ENCODE results near the gene KCNIP4. TPM values are rescaled to one million over a fixed set of nuclear protein-coding genes. Genes with fewer than 3 reads are reported as not detected.

Gene KCNIP4
- total RNA-seq, 1 donor from 2014 or later, result 0.39 TPM

DNA sequence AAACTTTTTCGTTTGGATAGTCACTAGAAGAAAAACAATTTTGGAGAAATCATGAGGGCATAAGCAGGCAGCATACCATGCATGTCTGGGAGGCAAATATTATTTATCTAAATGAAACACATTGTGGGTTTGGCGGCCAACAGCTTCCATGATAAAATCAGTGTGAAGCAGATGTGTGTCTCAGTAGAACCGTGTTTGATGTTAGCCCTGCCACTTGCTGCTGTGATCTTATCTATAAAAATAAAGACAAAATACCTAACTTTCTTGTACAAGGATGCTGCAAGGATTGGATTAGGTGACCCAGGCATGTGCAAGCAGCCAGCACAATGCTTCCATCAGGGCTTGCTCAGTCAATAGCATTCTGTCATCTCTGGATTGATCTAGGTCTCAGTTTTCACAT, 906.9 kb downstream of the KCNIP4 start:
- Histone ChIP-seq H3K4me1 (no peaks in the 10 kb centered on the region), H3K27me3 (no peaks in the 10 kb centered on the region), H2AFZ (replicated peaks) (no peak overlapping the region), H3K4me2 (no peak overlapping the region), H3K9ac (no peak overlapping the region), H3K4me3 (no peak overlapping the region), H3K36me3 (no peaks in the 10 kb centered on the region), H4K20me1 (ENCODE audit: low read depth) (no peaks in the 10 kb centered on the region), H3K79me2 (ENCODE audit: low read depth) (no peaks in the 10 kb centered on the region), H3K9me3 (ENCODE audit: low read depth) (no peaks in the 10 kb centered on the region), H3K27ac (no peak overlapping the region), H3F3A (ENCODE audit: low read depth) (no peaks in the 10 kb centered on the region)
- TF ChIP-seq EZH2phosphoT487 (IDR thresholded peaks at IDR 0.05) (no peak), EZH2 (IDR thresholded peaks at IDR 0.05) (no peak)
- TF ChIP-seq, protein P1, sequence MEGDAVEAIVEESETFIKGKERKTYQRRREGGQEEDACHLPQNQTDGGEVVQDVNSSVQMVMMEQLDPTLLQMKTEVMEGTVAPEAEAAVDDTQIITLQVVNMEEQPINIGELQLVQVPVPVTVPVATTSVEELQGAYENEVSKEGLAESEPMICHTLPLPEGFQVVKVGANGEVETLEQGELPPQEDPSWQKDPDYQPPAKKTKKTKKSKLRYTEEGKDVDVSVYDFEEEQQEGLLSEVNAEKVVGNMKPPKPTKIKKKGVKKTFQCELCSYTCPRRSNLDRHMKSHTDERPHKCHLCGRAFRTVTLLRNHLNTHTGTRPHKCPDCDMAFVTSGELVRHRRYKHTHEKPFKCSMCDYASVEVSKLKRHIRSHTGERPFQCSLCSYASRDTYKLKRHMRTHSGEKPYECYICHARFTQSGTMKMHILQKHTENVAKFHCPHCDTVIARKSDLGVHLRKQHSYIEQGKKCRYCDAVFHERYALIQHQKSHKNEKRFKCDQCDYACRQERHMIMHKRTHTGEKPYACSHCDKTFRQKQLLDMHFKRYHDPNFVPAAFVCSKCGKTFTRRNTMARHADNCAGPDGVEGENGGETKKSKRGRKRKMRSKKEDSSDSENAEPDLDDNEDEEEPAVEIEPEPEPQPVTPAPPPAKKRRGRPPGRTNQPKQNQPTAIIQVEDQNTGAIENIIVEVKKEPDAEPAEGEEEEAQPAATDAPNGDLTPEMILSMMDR (IDR thresholded peaks at IDR 0.05), result no peak
- H3K4me3 Mint-ChIP-seq, result no peak overlapping the region
- peaks cover 2% of the 10 kb centered on the region for H3K27me3 Mint-ChIP-seq (ENCODE audit: insufficient read depth, low read depth)
- H3K9me3 Mint-ChIP-seq, result no peaks in the 10 kb centered on the region
- H3K4me1 Mint-ChIP-seq, result no peaks in the 10 kb centered on the region
- H3K27ac Mint-ChIP-seq, result no peak overlapping the region
- no peak for DNase-seq (ENCODE audit: low spot score)
- H3K36me3 Mint-ChIP-seq, result no peaks in the 10 kb centered on the region

DNA sequence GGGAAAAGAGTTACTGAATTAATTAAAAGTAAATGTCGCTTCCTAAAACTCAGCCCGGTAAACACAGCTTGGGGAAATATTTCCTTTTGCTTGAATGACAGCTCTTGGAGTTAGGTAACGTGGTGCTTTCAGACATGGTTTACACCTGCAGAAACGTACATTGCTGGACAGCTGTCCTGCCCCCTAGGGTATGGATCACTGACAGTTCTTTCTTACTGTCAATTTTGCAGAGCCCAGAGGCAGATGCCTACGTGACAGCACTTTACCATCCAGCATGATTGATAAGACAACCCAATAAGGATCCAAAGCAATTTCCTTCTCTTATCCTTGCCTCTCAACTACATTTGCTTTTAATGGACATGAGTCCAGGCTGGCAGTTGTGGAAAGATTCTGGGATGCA, 913.8 kb downstream of the KCNIP4 start:
- Histone ChIP-seq H4K20me1 (ENCODE audit: low read depth) (no peaks in the 10 kb centered on the region), H3K4me2 (no peak overlapping the region), H3K36me3 (no peaks in the 10 kb centered on the region), H3F3A (ENCODE audit: low read depth) (no peaks in the 10 kb centered on the region), H3K9me3 (ENCODE audit: low read depth) (no peaks in the 10 kb centered on the region), H3K27ac (no peak overlapping the region), H3K9ac (no peak overlapping the region), H3K79me2 (ENCODE audit: low read depth) (no peaks in the 10 kb centered on the region), H3K4me3 (no peak overlapping the region), H2AFZ (replicated peaks) (no peak overlapping the region), H3K4me1 (no peaks in the 10 kb centered on the region), H3K27me3 (no peaks in the 10 kb centered on the region)
- Mint-ChIP-seq H3K36me3 (no peaks in the 10 kb centered on the region), H3K4me1 (no peaks in the 10 kb centered on the region), H3K4me3 (no peak overlapping the region), H3K27ac (no peak overlapping the region), H3K9me3 (no peaks in the 10 kb centered on the region), H3K27me3 (ENCODE audit: insufficient read depth, low read depth) (peaks cover 5% of the 10 kb centered on the region)
- TF ChIP-seq, protein P1 (IDR thresholded peaks at IDR 0.05), result no peak
- TF ChIP-seq EZH2 (IDR thresholded peaks at IDR 0.05) (no peak), EZH2phosphoT487 (IDR thresholded peaks at IDR 0.05) (no peak)
- DNase-seq (ENCODE audit: low spot score), result no peak

DNA sequence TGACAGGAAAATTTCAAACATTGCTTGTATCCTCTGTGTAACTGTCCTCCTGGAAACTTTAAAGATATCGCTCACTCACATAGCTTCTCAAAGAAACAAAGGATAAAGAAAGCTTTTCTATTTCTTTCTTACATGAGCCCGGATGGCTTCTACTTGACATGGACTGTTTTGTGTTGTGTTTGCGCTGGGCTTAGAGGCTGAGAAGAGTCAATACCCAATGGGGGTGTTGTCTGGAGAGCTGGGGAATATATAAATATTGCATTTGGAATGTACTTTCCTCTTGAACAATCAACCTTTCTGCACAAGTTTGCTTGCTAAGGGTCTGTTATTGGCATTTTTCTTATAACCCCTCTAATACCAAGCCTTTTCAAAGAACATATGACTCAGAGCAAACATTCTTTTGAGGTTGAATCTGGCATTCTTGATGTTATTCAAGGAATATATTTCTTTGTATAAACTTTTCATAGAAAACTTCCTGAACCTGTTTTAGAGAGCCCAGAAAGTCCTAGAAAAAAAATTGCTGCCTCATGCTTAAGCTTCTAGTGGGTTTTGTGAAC, 916.4 kb downstream of the KCNIP4 start:
- no peaks in the 10 kb centered on the region for H3K36me3 ChIP-seq
- H3K4me3 Mint-ChIP-seq, result no peak overlapping the region
- no peak overlapping the region for H3K4me3 ChIP-seq
- no peak for DNase-seq (ENCODE audit: low spot score)
- no peaks in the 10 kb centered on the region for H3K27me3 ChIP-seq
- H3K27ac Mint-ChIP-seq, result no peak overlapping the region
- H3K4me1 Mint-ChIP-seq, result no peaks in the 10 kb centered on the region
- H3K4me1 ChIP-seq, result no peaks in the 10 kb centered on the region
- H3K9ac ChIP-seq, result no peak overlapping the region
- no peaks in the 10 kb centered on the region for H3F3A ChIP-seq (ENCODE audit: low read depth)
- no peaks in the 10 kb centered on the region for H3K9me3 ChIP-seq (ENCODE audit: low read depth)
- peaks cover 3% of the 10 kb centered on the region for H3K27me3 Mint-ChIP-seq (ENCODE audit: insufficient read depth, low read depth)
- H3K4me2 ChIP-seq, result no peak overlapping the region
- no peak overlapping the region for H2AFZ ChIP-seq (replicated peaks)
- H3K36me3 Mint-ChIP-seq, result no peaks in the 10 kb centered on the region
- no peaks in the 10 kb centered on the region for H3K9me3 Mint-ChIP-seq
- no peak overlapping the region for H3K27ac ChIP-seq
- no peaks in the 10 kb centered on the region for H4K20me1 ChIP-seq (ENCODE audit: low read depth)
- no peaks in the 10 kb centered on the region for H3K79me2 ChIP-seq (ENCODE audit: low read depth)
- TF ChIP-seq EZH2 (IDR thresholded peaks at IDR 0.05), result no peak
- TF ChIP-seq, protein P1 (IDR thresholded peaks at IDR 0.05), result no peak
